Smooth muscle cell (in vitro differentiated cells): Measurements from ENCODE around the gene ZZZ3. TPM values are rescaled to one million over a fixed set of nuclear protein-coding genes. Genes with fewer than 3 reads are reported as not detected.
"Not testable (repeated sequence)": the region's sequence is repeated elsewhere in the genome, so short reads cannot be mapped to it uniquely, and the experiment has no call there.

Experiments
- DNase-seq: peaks from one replicate; lab custom pipeline; 2025; ENCODE audit not compliant: unreplicated experiment; lab: John Stamatoyannopoulos, UW
- H2AFZ ChIP-seq: fragments of 200-600 bp; sonication (generic); 2 replicates; pipeline ENCODE4 v1.6.0; 2016; ENCODE audit warnings: antibody characterized with exemption, low read depth, mild to moderate bottlenecking
- H3F3A ChIP-seq: fragments of 200-600 bp; sonication (generic); 2 replicates; pipeline ENCODE4 v1.6.0; 2017; ENCODE audit warnings: antibody characterized with exemption, low read depth
- H3K27ac ChIP-seq: fragments of 200-600 bp; sonication (generic); 2 replicates; pipeline ENCODE4 v1.5.1; 2016; ENCODE audit warnings: low read depth, mild to moderate bottlenecking
- H3K27me3 ChIP-seq: fragments of 200-600 bp; sonication (generic); 2 replicates; pipeline ENCODE4 v1.6.1; 2016; ENCODE audit warnings: low read depth, mild to moderate bottlenecking
- H3K36me3 ChIP-seq: fragments of 200-600 bp; sonication (generic); 2 replicates; pipeline ENCODE4 v1.5.1; 2016; ENCODE audit warnings: low read depth
- H3K4me1 ChIP-seq: fragments of 200-600 bp; sonication (generic); 2 replicates; pipeline ENCODE4 v1.5.1; 2016; ENCODE audit warnings: low read depth
- H3K4me2 ChIP-seq: fragments of 200-600 bp; sonication (generic); 2 replicates; pipeline ENCODE4 v1.6.0; 2016; ENCODE audit warnings: mild to moderate bottlenecking
- H3K4me3 ChIP-seq: fragments of 200-600 bp; sonication (generic); 2 replicates; pipeline ENCODE4 v1.5.1; 2016; ENCODE audit warnings: mild to moderate bottlenecking
- H3K79me2 ChIP-seq: fragments of 200-600 bp; sonication (generic); 2 replicates; pipeline ENCODE4 v1.6.0; 2016; ENCODE audit warnings: low read depth, mild to moderate bottlenecking
- H3K9ac ChIP-seq: fragments of 200-600 bp; sonication (generic); 2 replicates; pipeline ENCODE4 v1.6.0; 2016; ENCODE audit warnings: low read depth
- H3K9me3 ChIP-seq: fragments of 200-600 bp; sonication (generic); replicated peaks from 2 replicates; pipeline ENCODE4 v1.5.1; 2016; ENCODE audit warnings: low read depth
- H4K20me1 ChIP-seq: fragments of 200-600 bp; sonication (generic); 2 replicates; pipeline ENCODE4 v1.6.0; 2016; ENCODE audit warnings: low read depth
- CTCF ChIP-seq: fragments of 200-600 bp; sonication (generic); IDR thresholded peaks from 2 replicates; pipeline ENCODE4 v1.5.1; 2017; ENCODE audit warnings: borderline replicate concordance, mild to moderate bottlenecking, antibody characterized with exemption; ENCODE audit not compliant: insufficient read depth, poor library complexity, severe bottlenecking
- WGBS: methylation state at CpG from one replicate; pipeline ENCODE4 v1.1.7; 2016; ENCODE audit warnings: low lambda C conversion rate; 5-methylcytosine and 5-hydroxymethylcytosine counted together
- polyA plus RNA-seq: library from polyadenylated mRNA; unstranded; fragments of >200 nt; fragmentation: Nextera tagmentation; extraction: Ambion mirVana; gene quantifications from 2 replicates; pipeline ENCODE4 v1.2.1, GENCODE V29; 2016
- total RNA-seq: library from RNA; depleted of rRNA; stranded (reverse); fragments of >200 nt; gene quantifications from 2 replicates; pipeline ENCODE4 v1.2.3, GENCODE V29; 2014

The ZZZ3 gene
- total and polyA plus RNA-seq, 2 experiments from 2014 or later = 21.8 to 52.8 TPM

- H3K4me3 ChIP-seq = peak overlapping the region; percentile 85
- peak overlapping the region; percentile 99 for H3K9ac ChIP-seq
- 3% methylated on average over 64 of the region's 72 CpGs for WGBS
- H3K27ac ChIP-seq = peak overlapping the region; percentile 98
- peaks cover 21% of the 10 kb centered on the region for H3K4me1 ChIP-seq
- H3K9me3 ChIP-seq = no peaks in the 10 kb centered on the region
- H3F3A ChIP-seq = peaks cover 8% of the 10 kb centered on the region
- peaks cover 29% of the 10 kb centered on the region for H4K20me1 ChIP-seq
- peak overlapping the region; percentile 90 for H3K4me2 ChIP-seq
- peak; percentile 74 for TF ChIP-seq CTCF
- no peaks in the 10 kb centered on the region for H3K27me3 ChIP-seq
- DNase-seq = peak; percentile 89
- H3K36me3 ChIP-seq = no peaks in the 10 kb centered on the region
- H3K79me2 ChIP-seq = peaks cover 37% of the 10 kb centered on the region
- peak overlapping the region; percentile 92 for H2AFZ ChIP-seq
Observed at GRCh38 chr1:77683160-77684148, 996 bp upstream of the ZZZ3 start.

DNA sequence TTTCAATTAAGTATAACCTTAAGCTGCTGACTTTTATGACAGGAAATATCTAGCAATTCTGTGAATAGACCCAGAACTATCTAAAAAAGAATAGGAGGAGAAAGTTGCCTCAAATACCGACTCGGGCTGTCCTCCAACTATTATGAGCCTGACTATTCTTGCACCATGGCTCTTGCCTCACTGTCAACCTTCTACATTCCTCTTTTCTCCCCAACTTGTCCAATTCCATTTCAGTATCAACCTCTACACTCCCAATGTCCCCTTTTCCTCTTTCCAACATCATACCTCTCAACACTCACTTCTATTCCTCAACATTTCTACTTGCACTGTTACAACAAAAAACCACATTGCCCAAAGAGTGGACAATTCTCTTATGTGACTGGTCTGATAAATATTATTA lies 2.3 kb downstream of the ZZZ3 start:
- H3K4me3 ChIP-seq = peak overlapping the region; percentile 85
- peaks cover 61% of the 10 kb centered on the region for H4K20me1 ChIP-seq
- peaks cover 70% of the 10 kb centered on the region for H3K79me2 ChIP-seq
- peaks cover 8% of the 10 kb centered on the region for H3F3A ChIP-seq
- no peak for TF ChIP-seq CTCF
- H3K27me3 ChIP-seq = no peaks in the 10 kb centered on the region
- no peak overlapping the region for H3K27ac ChIP-seq
- H3K9me3 ChIP-seq = no peaks in the 10 kb centered on the region
- 95% methylated on average over 2 of the region's 2 CpGs for WGBS
- DNase-seq = no peak
- H3K4me1 ChIP-seq = peaks cover 21% of the 10 kb centered on the region
- H3K9ac ChIP-seq = no peak overlapping the region
- H3K4me2 ChIP-seq = no peak overlapping the region
- H3K36me3 ChIP-seq = no peaks in the 10 kb centered on the region
- H2AFZ ChIP-seq = no peak overlapping the region

GRCh38 chr1:77678660-77679610 lies 3.5 kb downstream of the ZZZ3 start:
- no peak for TF ChIP-seq CTCF
- H3K36me3 ChIP-seq = no peaks in the 10 kb centered on the region
- peaks cover 74% of the 10 kb centered on the region for H4K20me1 ChIP-seq
- no peak overlapping the region for H2AFZ ChIP-seq
- H3K27me3 ChIP-seq = no peaks in the 10 kb centered on the region
- WGBS = 97% methylated on average over 5 of the region's 5 CpGs
- DNase-seq = no peak
- H3K4me3 ChIP-seq = peak overlapping the region; percentile 17
- H3K4me2 ChIP-seq = no peak overlapping the region
- H3K9ac ChIP-seq = no peak overlapping the region
- H3F3A ChIP-seq = peaks cover 3% of the 10 kb centered on the region
- H3K79me2 ChIP-seq = peaks cover 83% of the 10 kb centered on the region
- no peaks in the 10 kb centered on the region for H3K9me3 ChIP-seq
- no peak overlapping the region for H3K27ac ChIP-seq
- H3K4me1 ChIP-seq = peaks cover 15% of the 10 kb centered on the region

DNA sequence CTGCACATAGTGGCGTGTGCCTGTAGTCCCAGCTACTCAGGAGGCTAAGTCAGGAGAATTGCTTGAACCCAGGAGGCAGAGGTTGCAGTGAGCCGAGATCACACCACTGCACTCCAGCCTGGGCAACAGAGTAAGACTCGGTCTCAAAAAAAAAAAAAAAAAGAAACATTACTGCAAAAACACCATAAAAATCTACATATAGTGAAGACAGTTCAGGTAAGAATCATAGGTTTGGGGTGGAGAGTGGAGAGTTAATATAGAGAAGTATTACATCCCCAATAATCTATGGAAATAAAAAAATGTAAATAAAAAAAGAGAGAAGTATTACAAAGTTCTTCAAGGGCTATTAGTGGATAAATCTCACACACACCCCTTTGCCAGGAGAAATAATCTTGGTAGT lies 7.7 kb downstream of the ZZZ3 start:
- not testable (repeated sequence) for H2AFZ ChIP-seq, H3K4me3 ChIP-seq, H3F3A ChIP-seq, H3K9me3 ChIP-seq, H3K9ac ChIP-seq, H3K27ac ChIP-seq, H3K27me3 ChIP-seq, H3K4me1 ChIP-seq, DNase-seq, H3K36me3 ChIP-seq, H3K4me2 ChIP-seq
- Histone ChIP-seq H3K79me2 (peaks cover 100% of the 10 kb centered on the region), H4K20me1 (peaks cover 100% of the 10 kb centered on the region)
- 97% methylated on average over 3 of the region's 3 CpGs for WGBS
